Measurements from ENCODE around the gene RNF144A. TPM values are rescaled to one million over a fixed set of nuclear protein-coding genes. Genes with fewer than 3 reads are reported as not detected.

The RNF144A gene
- total and polyA plus RNA-seq, 10 of the 15 experiments (the other 5 are each of a cell fraction or from before 2014, with no cell fraction given) = 0.02 to 12.1 (median 0.48) TPM; not detected in 1

- ChIA-PET RAD21 (ENCODE audit: unreplicated experiment) (interaction anchor here (1.2 to 1.5 kb wide), 2 partner anchors 40 to 55 kb away, joined by 3 read pairs; no protein-coding TSS in a partner anchor), POLR2A (no interaction called here), SMC1A (ENCODE audit: uncharacterized antibody, unreplicated experiment) (interaction anchor here (0.6 to 0.7 kb wide), 2 partner anchors 9 to 62 kb away, joined by 3 to 4 read pairs; no protein-coding TSS in a partner anchor), CTCF (interaction anchor here (1.2 to 2.8 kb wide), 2 partner anchors 25 to 38 kb away, joined by 3 to 13 read pairs; no protein-coding TSS in a partner anchor)
- H3K9me3 ChIP-seq (replicated peaks; ENCODE audit: control insufficient read depth, insufficient read depth, low read length) = no peaks in the 10 kb centered on the region; the same call in 2 of the 3 replicates
- no peaks in the 10 kb centered on the region for H4K20me1 ChIP-seq (ENCODE audit: control insufficient read depth, insufficient read depth)
- no peak overlapping the region for H2AFZ ChIP-seq (ENCODE audit: control insufficient read depth, low read depth, low read length)
- in situ Hi-C loops (cut with MboI) (no loop called here), intact Hi-C loops (cut with micrococcal nuclease; ENCODE audit: unreplicated experiment) (no loop called here)
- BruUV-seq (replicated peaks) = no TSS peak
- H3K27me3 ChIP-seq (replicated peaks in 1 of 2; ENCODE audit: control insufficient read depth in 2 of 2, insufficient read depth in 2 of 2, low read length in 1 of 2) = no peaks in the 10 kb centered on the region
- TF ChIP-seq PBX3 (IDR thresholded peaks at IDR 0.05; ENCODE audit: insufficient replicate concordance, low read depth, low read length) (no peak), ATF7 (IDR thresholded peaks at IDR 0.05; ENCODE audit: low read depth) (no peak), POLR2A (IDR thresholded peaks at IDR 0.05; ENCODE audit: low read depth, low read length) (no peak), RELA (IDR thresholded peaks at IDR 0.05; ENCODE audit: borderline replicate concordance, partially characterized antibody) (no peak), ZNF217 (IDR thresholded peaks at IDR 0.05) (no peak), GABPA (IDR thresholded peaks at IDR 0.05; ENCODE audit: low read depth) (no peak), KAT2A (conservative IDR thresholded peaks at IDR 0.05; ENCODE audit: control insufficient read depth, low read depth, low read length) (no peak), ZNF274 (IDR thresholded peaks at IDR 0.05; ENCODE audit: insufficient read depth, insufficient read length) (no peak), STAT1 (conservative IDR thresholded peaks at IDR 0.05) (no peak), SUZ12 (IDR thresholded peaks at IDR 0.05; ENCODE audit: unreplicated experiment) (no peak), BRCA1 (IDR thresholded peaks at IDR 0.05; ENCODE audit: low read depth, low read length) (no peak), POLR2AphosphoS2 (IDR thresholded peaks at IDR 0.05; ENCODE audit: low read depth, low read length) (no peak), ZNF622 (IDR thresholded peaks at IDR 0.05) (no peak), ZSCAN29 (IDR thresholded peaks at IDR 0.05) (no peak), NR2F1 (conservative IDR thresholded peaks at IDR 0.05) (no peak)
- TF ChIP-seq, protein P1, sequence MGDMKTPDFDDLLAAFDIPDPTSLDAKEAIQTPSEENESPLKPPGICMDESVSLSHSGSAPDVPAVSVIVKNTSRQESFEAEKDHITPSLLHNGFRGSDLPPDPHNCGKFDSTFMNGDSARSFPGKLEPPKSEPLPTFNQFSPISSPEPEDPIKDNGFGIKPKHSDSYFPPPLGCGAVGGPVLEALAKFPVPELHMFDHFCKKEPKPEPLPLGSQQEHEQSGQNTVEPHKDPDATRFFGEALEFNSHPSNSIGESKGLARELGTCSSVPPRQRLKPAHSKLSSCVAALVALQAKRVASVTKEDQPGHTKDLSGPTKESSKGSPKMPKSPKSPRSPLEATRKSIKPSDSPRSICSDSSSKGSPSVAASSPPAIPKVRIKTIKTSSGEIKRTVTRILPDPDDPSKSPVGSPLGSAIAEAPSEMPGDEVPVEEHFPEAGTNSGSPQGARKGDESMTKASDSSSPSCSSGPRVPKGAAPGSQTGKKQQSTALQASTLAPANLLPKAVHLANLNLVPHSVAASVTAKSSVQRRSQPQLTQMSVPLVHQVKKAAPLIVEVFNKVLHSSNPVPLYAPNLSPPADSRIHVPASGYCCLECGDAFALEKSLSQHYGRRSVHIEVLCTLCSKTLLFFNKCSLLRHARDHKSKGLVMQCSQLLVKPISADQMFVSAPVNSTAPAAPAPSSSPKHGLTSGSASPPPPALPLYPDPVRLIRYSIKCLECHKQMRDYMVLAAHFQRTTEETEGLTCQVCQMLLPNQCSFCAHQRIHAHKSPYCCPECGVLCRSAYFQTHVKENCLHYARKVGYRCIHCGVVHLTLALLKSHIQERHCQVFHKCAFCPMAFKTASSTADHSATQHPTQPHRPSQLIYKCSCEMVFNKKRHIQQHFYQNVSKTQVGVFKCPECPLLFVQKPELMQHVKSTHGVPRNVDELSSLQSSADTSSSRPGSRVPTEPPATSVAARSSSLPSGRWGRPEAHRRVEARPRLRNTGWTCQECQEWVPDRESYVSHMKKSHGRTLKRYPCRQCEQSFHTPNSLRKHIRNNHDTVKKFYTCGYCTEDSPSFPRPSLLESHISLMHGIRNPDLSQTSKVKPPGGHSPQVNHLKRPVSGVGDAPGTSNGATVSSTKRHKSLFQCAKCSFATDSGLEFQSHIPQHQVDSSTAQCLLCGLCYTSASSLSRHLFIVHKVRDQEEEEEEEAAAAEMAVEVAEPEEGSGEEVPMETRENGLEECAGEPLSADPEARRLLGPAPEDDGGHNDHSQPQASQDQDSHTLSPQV (IDR thresholded peaks at IDR 0.05) = no peak
- WGBS (ENCODE audit: insufficient coverage, insufficient replicate concordance, low lambda C conversion rate, missing lambda C conversion rate) = 43% methylated on average over 10 of the region's 10 CpGs
- ATAC-seq = no peak
- no peak overlapping the region for H3K4me2 ChIP-seq (ENCODE audit: control insufficient read depth, insufficient read depth)
- FAIRE-seq = no peak
- no peaks in the 10 kb centered on the region for H3K36me3 ChIP-seq (ENCODE audit: control insufficient read depth in 2 of 2, insufficient read depth in 2 of 2, low read length in 1 of 2)
- no peak for DNase-seq (ENCODE audit: low read depth, low spot score)
- H3K9ac ChIP-seq (ENCODE audit: control insufficient read depth, insufficient read depth, low read length) = no peak overlapping the region
- H3K79me2 ChIP-seq (ENCODE audit: control insufficient read depth, insufficient read depth, low read length) = no peaks in the 10 kb centered on the region
- no peaks in the 10 kb centered on the region for H3K4me1 ChIP-seq (ENCODE audit: control insufficient read depth, insufficient read depth, low read length)
- no peak overlapping the region for H3K4me3 ChIP-seq
- no peak overlapping the region for H3K27ac ChIP-seq (ENCODE audit: control insufficient read depth, insufficient read depth)
These were observed 41.5 kb downstream of the RNF144A start for GRCh38 chr2:6958616-6959235.
